A549 (cell line): ENCODE data around the gene ARHGEF16.

Experiments used
- BHLHE40 ChIP-seq: IDR thresholded peaks from 2 replicates; pipeline ENCODE4 v1.6.1; 2012; ENCODE audit warnings: low read depth, low read length, inconsistent platforms
- EP300 ChIP-seq, 2 experiments: fragments of >200 bp; sonication (Bioruptor Twin); formaldehyde crosslinking; IDR thresholded peaks; 2 replicates in 1 of 2; 3 replicates in 1 of 2; pipeline ENCODE4 v1.6.1; 2016 to 2017
- POLR2A ChIP-seq: IDR thresholded peaks from 2 replicates; pipeline ENCODE4 v1.6.1; 2012; ENCODE audit warnings: mild to moderate bottlenecking, low read length
- RAD21 ChIP-seq, 2 experiments: fragments of >200 bp in 1 of 2; sonication (Bioruptor Twin) in 1 of 2; formaldehyde crosslinking in 1 of 2; IDR thresholded peaks in 1 of 2; conservative IDR thresholded peaks in 1 of 2; 2 replicates in 1 of 2; 3 replicates in 1 of 2; pipeline ENCODE4 v1.6.1; 2012 to 2018; ENCODE audit warnings: inconsistent platforms in 1 of 2
- TF ChIP-seq, protein P1 (sequence below): fragments of >200 bp; sonication (Bioruptor Twin); formaldehyde crosslinking; IDR thresholded peaks from 3 replicates; pipeline ENCODE4 v1.5.1; 2016

GRCh38 chr1:3507636-3508275, 53.3 kb downstream of the ARHGEF16 start:
- TF ChIP-seq RAD21 (conservative IDR thresholded peaks at IDR 0.05 in 1 of 2, IDR thresholded peaks at IDR 0.05 in 1 of 2): no peak
- no peak for TF ChIP-seq BHLHE40
- TF ChIP-seq, protein P1, sequence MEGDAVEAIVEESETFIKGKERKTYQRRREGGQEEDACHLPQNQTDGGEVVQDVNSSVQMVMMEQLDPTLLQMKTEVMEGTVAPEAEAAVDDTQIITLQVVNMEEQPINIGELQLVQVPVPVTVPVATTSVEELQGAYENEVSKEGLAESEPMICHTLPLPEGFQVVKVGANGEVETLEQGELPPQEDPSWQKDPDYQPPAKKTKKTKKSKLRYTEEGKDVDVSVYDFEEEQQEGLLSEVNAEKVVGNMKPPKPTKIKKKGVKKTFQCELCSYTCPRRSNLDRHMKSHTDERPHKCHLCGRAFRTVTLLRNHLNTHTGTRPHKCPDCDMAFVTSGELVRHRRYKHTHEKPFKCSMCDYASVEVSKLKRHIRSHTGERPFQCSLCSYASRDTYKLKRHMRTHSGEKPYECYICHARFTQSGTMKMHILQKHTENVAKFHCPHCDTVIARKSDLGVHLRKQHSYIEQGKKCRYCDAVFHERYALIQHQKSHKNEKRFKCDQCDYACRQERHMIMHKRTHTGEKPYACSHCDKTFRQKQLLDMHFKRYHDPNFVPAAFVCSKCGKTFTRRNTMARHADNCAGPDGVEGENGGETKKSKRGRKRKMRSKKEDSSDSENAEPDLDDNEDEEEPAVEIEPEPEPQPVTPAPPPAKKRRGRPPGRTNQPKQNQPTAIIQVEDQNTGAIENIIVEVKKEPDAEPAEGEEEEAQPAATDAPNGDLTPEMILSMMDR: no peak
- no peak for TF ChIP-seq EP300 (IDR thresholded peaks at IDR 0.05)
- no peak for TF ChIP-seq POLR2A
